Mononuclear cell (primary cell): ENCODE data around the gene RGS12. TPM values are rescaled to one million over a fixed set of nuclear protein-coding genes. Genes with fewer than 3 reads are reported as not detected.

Source experiments
- H3K27me3 ChIP-seq: 2 replicates; pipeline ENCODE4 v1.6.0; 2011; ENCODE audit warnings: low read length, control low read depth; ENCODE audit not compliant: insufficient read depth
- H3K4me1 ChIP-seq: 2 replicates; pipeline ENCODE4 v1.5.1; 2011; ENCODE audit warnings: mild to moderate bottlenecking, low read length, control low read depth; ENCODE audit not compliant: insufficient read depth
- H3K4me3 ChIP-seq: 2 replicates; pipeline ENCODE4 v1.5.1; 2011; ENCODE audit warnings: mild to moderate bottlenecking, low read length, moderate library complexity
- H3K9me3 ChIP-seq: 2 replicates; pipeline ENCODE4 v1.5.1; 2011; ENCODE audit warnings: low read depth, mild to moderate bottlenecking, control low read depth, low read length
- total RNA-seq: library from RNA; depleted of rRNA; stranded (reverse); fragments of >200 nt; gene quantifications from one replicate; pipeline ENCODE4 v1.2.3, GENCODE V29; 2012

RGS12 gene
- total RNA-seq: 5.1 TPM

- Histone ChIP-seq H3K9me3 (no peaks in the 10 kb centered on the region), H3K4me1 (peaks cover 12% of the 10 kb centered on the region), H3K4me3 (peak within 1 kb of the TSS; percentile 53), H3K27me3 (no peaks in the 10 kb centered on the region)
These were observed at the start of gene RGS12 for GRCh38 chr4:3292571-3293400. TSS of gene RGS12 (plus strand) at chr4:3293021. CDS start at chr4:3316171, 23,150 bp downstream.

GRCh38 chr4:3243136-3243780, 49.6 kb upstream of the RGS12 start:
- no peaks in the 10 kb centered on the region for H3K4me1 ChIP-seq
- no peaks in the 10 kb centered on the region for H3K27me3 ChIP-seq
- H3K9me3 ChIP-seq: no peaks in the 10 kb centered on the region
- no peak overlapping the region for H3K4me3 ChIP-seq

DNA sequence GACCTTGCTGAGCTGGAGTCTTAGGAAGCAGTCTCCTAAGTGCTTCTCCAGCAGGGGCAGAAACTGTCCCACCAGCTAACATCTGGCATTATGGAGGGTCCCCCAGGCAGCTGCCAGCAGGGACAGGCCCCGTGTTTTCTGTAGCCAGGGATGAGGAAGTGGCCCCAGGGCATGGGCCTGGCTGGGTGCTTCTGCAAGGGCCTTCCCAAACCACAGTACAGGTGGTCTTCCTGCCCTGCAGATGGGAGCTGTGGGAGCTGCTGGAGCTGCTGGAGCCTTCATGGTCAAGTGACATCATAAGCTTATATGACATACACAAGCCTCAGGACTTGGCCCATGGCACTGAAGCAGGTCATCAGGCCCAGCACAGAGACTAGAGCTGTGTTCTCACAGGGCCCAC, 48.8 kb upstream of the RGS12 start:
- Histone ChIP-seq H3K9me3 (no peaks in the 10 kb centered on the region), H3K27me3 (no peaks in the 10 kb centered on the region), H3K4me3 (no peak overlapping the region), H3K4me1 (no peaks in the 10 kb centered on the region)

DNA sequence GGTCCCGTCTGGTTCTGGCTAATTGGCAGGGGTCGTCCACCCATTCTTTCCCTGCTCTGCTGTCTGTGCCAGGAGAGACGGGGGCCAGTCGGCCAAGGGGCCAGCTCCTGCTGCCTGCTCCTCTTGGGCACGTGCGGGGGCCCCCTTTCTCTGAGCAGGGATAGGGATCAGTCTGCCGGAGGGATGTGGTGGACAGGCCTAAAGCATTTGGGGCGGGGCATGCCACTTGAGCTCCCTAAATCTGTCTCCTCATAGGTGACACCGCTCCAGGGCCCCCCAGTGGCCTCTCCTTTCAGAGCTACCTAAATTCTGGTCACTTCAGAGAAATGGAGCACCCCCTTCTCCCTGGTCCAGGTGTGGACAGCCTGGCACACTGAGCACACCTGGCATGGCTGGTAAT, 48.1 kb upstream of the RGS12 start:
- no peaks in the 10 kb centered on the region for H3K9me3 ChIP-seq
- H3K4me3 ChIP-seq: no peak overlapping the region
- no peaks in the 10 kb centered on the region for H3K4me1 ChIP-seq
- no peaks in the 10 kb centered on the region for H3K27me3 ChIP-seq

GRCh38 chr4:3245676-3246075, 47.1 kb upstream of the RGS12 start:
- H3K4me3 ChIP-seq: no peak overlapping the region
- H3K9me3 ChIP-seq: no peaks in the 10 kb centered on the region
- H3K4me1 ChIP-seq: no peaks in the 10 kb centered on the region
- H3K27me3 ChIP-seq: no peaks in the 10 kb centered on the region

DNA sequence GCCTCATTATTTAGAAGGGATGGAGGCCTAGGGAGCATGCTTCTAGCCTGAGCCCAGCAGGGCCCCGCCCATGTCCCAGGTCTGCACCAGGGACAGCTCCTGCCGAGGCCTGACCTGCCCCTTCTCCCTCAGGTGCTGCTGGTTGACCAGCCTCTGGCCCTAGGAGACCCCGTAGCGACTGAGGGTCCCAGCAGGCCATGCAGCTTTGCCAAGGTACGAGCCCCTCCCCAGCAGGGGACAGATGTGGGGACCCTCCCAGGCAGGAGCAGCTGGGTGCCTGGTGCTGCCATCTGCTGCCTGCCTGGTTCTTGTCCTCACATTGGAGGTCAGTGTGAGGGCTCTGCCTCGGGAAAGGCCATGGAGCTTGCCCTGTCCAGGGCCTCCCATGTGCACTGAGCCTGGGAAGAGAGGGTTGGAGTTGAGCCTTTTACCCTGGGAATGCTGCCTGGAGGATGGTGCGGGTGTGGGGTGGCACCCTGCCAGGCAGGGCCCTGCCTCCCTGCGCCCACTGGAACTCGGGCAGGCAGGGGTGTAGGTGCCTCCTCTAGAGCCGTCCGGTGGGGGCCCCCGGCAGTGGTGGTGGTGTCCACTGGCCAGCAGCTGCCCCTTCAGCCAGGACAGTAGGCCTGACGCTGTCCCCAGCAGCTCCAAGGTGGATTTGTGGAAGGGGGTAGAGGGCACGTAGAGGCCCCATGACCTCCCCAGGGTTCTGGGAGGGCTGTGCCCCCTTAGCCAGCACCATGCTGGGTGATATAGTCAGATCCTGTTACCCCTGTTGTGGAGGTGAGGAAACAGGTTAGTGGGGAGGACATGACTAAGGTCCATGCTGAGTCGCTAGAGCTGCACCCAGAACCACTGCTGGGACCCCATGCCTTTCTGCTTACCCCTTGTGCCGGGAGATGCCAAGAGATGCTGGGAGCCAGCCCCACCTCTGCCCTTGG, 46.1 kb upstream of the RGS12 start:
- no peaks in the 10 kb centered on the region for H3K9me3 ChIP-seq
- H3K4me3 ChIP-seq: no peak overlapping the region
- H3K27me3 ChIP-seq: no peaks in the 10 kb centered on the region
- no peaks in the 10 kb centered on the region for H3K4me1 ChIP-seq

- no peaks in the 10 kb centered on the region for H3K4me1 ChIP-seq
- H3K4me3 ChIP-seq: no peak overlapping the region
- H3K27me3 ChIP-seq: no peaks in the 10 kb centered on the region
- no peaks in the 10 kb centered on the region for H3K9me3 ChIP-seq
These were observed 45.2 kb upstream of the RGS12 start for GRCh38 chr4:3247399-3248177.

GRCh38 chr4:3248178-3248480, 44.7 kb upstream of the RGS12 start:
- Histone ChIP-seq H3K9me3 (no peaks in the 10 kb centered on the region), H3K4me3 (no peak overlapping the region), H3K27me3 (no peaks in the 10 kb centered on the region), H3K4me1 (no peaks in the 10 kb centered on the region)

- Histone ChIP-seq H3K4me1 (no peaks in the 10 kb centered on the region), H3K4me3 (no peak within 1 kb of the TSS), H3K9me3 (no peaks in the 10 kb centered on the region), H3K27me3 (no peaks in the 10 kb centered on the region)
These were observed 43.8 kb upstream of the RGS12 start, which contains the start of gene MSANTD1 for GRCh38 chr4:3248811-3249661. TSS of gene MSANTD1 (plus strand) at chr4:3249159. CDS start at chr4:3249223, 64 bp downstream.

GRCh38 chr4:3249711-3250437, 42.9 kb upstream of the RGS12 start:
- no peak overlapping the region for H3K4me3 ChIP-seq
- H3K4me1 ChIP-seq: no peaks in the 10 kb centered on the region
- no peaks in the 10 kb centered on the region for H3K9me3 ChIP-seq
- no peaks in the 10 kb centered on the region for H3K27me3 ChIP-seq

DNA sequence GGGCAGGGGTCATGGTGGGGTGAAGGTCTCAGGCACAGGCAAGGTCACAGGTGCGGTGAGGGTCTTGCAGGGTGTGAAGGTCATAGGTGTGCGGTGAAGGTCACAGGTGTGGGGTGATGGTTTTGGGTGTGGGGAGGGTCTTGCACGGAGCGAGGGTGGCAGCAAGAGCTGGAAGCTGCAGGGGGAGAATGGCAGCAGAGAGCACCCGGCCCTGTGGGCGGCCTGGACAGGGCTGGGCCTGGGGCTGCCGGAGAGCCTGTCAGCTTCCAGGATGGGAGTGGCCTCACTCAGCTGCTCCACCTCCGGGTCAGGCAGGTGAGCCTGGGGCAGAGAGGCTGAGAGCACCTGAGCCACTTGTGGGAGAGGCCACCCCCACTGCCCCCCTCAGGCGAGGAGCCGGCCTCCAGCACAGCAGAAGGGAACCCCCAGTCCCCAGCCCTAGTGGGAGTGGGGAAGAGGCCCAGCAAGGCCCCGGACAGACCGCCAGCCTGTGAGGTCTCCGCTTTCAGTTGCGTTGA, 42.3 kb upstream of the RGS12 start:
- H3K27me3 ChIP-seq: no peaks in the 10 kb centered on the region
- H3K9me3 ChIP-seq: no peaks in the 10 kb centered on the region
- H3K4me1 ChIP-seq: no peaks in the 10 kb centered on the region
- H3K4me3 ChIP-seq: no peak overlapping the region

GRCh38 chr4:3250956-3251690, 41.7 kb upstream of the RGS12 start:
- no peak overlapping the region for H3K4me3 ChIP-seq
- no peaks in the 10 kb centered on the region for H3K4me1 ChIP-seq
- H3K9me3 ChIP-seq: no peaks in the 10 kb centered on the region
- no peaks in the 10 kb centered on the region for H3K27me3 ChIP-seq
